DOHH2 (cell line): ENCODE measurements around the gene LYPD4.

Experiments
- H3F3A ChIP-seq: fragments of 200-600 bp; sonication (generic), shearing (Covaris generic); 2 replicates; pipeline ENCODE4 v1.6.0; 2016; ENCODE audit warnings: antibody characterized with exemption, mild to moderate bottlenecking; ENCODE audit not compliant: control insufficient read depth, insufficient read depth
- H3K27ac ChIP-seq: fragments of 200-600 bp; sonication (generic); 2 replicates; pipeline ENCODE4 v1.5.1; 2014; ENCODE audit warnings: low read depth, mild to moderate bottlenecking, low read length, moderate library complexity
- H3K27me3 ChIP-seq: fragments of 200-600 bp; sonication (generic); 2 replicates; pipeline ENCODE4 v1.6.1; 2014; ENCODE audit warnings: mild to moderate bottlenecking, low read length, mixed read lengths; ENCODE audit not compliant: control insufficient read depth
- H3K36me3 ChIP-seq: fragments of 200-600 bp; sonication (generic); 2 replicates; pipeline ENCODE4 v1.6.1; 2014; ENCODE audit warnings: mild to moderate bottlenecking, low read length, moderate library complexity, mixed read lengths; ENCODE audit not compliant: control insufficient read depth
- H3K4me1 ChIP-seq: fragments of 200-600 bp; sonication (generic); 2 replicates; pipeline ENCODE4 v1.6.1; 2014; ENCODE audit warnings: mild to moderate bottlenecking, low read length, mixed read lengths; ENCODE audit not compliant: control insufficient read depth
- H3K4me2 ChIP-seq: fragments of 200-600 bp; sonication (generic); 2 replicates; pipeline ENCODE4 v1.6.0; 2014; ENCODE audit warnings: mild to moderate bottlenecking, low read length, moderate library complexity
- H3K4me3 ChIP-seq: fragments of 200-600 bp; sonication (generic); 2 replicates; pipeline ENCODE4 v1.5.1; 2014; ENCODE audit warnings: mild to moderate bottlenecking, low read length, mixed read lengths
- H3K79me2 ChIP-seq: fragments of 200-600 bp; sonication (generic); 2 replicates; pipeline ENCODE4 v1.6.1; 2014; ENCODE audit warnings: mild to moderate bottlenecking, low read length, mixed read lengths; ENCODE audit not compliant: control insufficient read depth
- H3K9me2 ChIP-seq: fragments of 200-600 bp; sonication (generic); replicated peaks from 2 replicates; pipeline ENCODE4 v1.6.1; 2014; ENCODE audit warnings: mild to moderate bottlenecking, low read length, mixed read lengths; ENCODE audit not compliant: control insufficient read depth
- H3K9me3 ChIP-seq: fragments of 200-600 bp; sonication (generic); 2 replicates; pipeline ENCODE4 v1.6.1; 2014; ENCODE audit warnings: antibody characterized with exemption, low read length, mixed read lengths; ENCODE audit not compliant: control insufficient read depth, insufficient read depth
- H4K20me1 ChIP-seq: fragments of 200-600 bp; sonication (generic); 2 replicates; pipeline ENCODE4 v1.6.0; 2014; ENCODE audit warnings: low read depth, mild to moderate bottlenecking, antibody characterized with exemption, low read length, moderate library complexity; ENCODE audit not compliant: control insufficient read depth, insufficient read depth
- CTCF ChIP-seq: fragments of 200-600 bp; sonication (generic); IDR thresholded peaks from one replicate; pipeline ENCODE4 v1.5.1; 2014; ENCODE audit warnings: antibody characterized with exemption, mild to moderate bottlenecking, low read depth, low read length; ENCODE audit not compliant: poor library complexity, severe bottlenecking
- EZH2phosphoT487 ChIP-seq: fragments of 200-600 bp; sonication (generic); IDR thresholded peaks from 2 replicates; pipeline ENCODE4 v1.6.1; 2017; ENCODE audit warnings: borderline replicate concordance, mild to moderate bottlenecking, antibody characterized with exemption, low read length, moderate library complexity, mixed read lengths

Gene LYPD4

GRCh38 chr19:41868989-41869300 is 24.5 kb upstream of the LYPD4 start:
- Histone ChIP-seq H3K27ac (peak overlapping the region; percentile 99), H3K4me1 (peaks cover 98% of the 10 kb centered on the region), H3K9me2 (no peaks in the 10 kb centered on the region), H3K4me2 (peak overlapping the region; percentile 59), H3K4me3 (peak overlapping the region; percentile 29; the same call in 1 of the 2 replicates), H4K20me1 (peaks cover 14% of the 10 kb centered on the region; the same call in 1 of the 2 replicates), H3K9me3 (no peaks in the 10 kb centered on the region), H3K36me3 (peaks cover 89% of the 10 kb centered on the region), H3F3A (peaks cover 87% of the 10 kb centered on the region), H3K79me2 (peaks cover 50% of the 10 kb centered on the region), H3K27me3 (no peaks in the 10 kb centered on the region)
- TF ChIP-seq EZH2phosphoT487 (no peak), CTCF (no peak)

GRCh38 chr19:41868120-41868988 is 23.9 kb upstream of the LYPD4 start:
- H3F3A ChIP-seq, result peaks cover 91% of the 10 kb centered on the region
- peaks cover 94% of the 10 kb centered on the region for H3K36me3 ChIP-seq
- no peaks in the 10 kb centered on the region for H3K27me3 ChIP-seq
- peaks cover 55% of the 10 kb centered on the region for H3K79me2 ChIP-seq
- peak overlapping the region; percentile 29 for H3K4me3 ChIP-seq
- H3K27ac ChIP-seq, result peak overlapping the region; percentile 99
- H3K9me2 ChIP-seq, result no peaks in the 10 kb centered on the region
- H3K4me1 ChIP-seq, result peaks cover 98% of the 10 kb centered on the region
- peaks cover 16% of the 10 kb centered on the region; the same call in 1 of the 2 replicates for H4K20me1 ChIP-seq
- TF ChIP-seq CTCF (no peak), EZH2phosphoT487 (no peak)
- no peaks in the 10 kb centered on the region for H3K9me3 ChIP-seq
- H3K4me2 ChIP-seq, result peak overlapping the region; percentile 59

- Histone ChIP-seq H3K27me3 (no peaks in the 10 kb centered on the region), H3K9me3 (no peaks in the 10 kb centered on the region), H3F3A (peaks cover 90% of the 10 kb centered on the region), H3K9me2 (no peaks in the 10 kb centered on the region), H3K27ac (peak overlapping the region; percentile 99), H3K4me2 (peak overlapping the region; percentile 59), H3K79me2 (peaks cover 76% of the 10 kb centered on the region), H3K36me3 (peaks cover 96% of the 10 kb centered on the region), H4K20me1 (peaks cover 37% of the 10 kb centered on the region), H3K4me3 (peak overlapping the region; percentile 39), H3K4me1 (peaks cover 98% of the 10 kb centered on the region)
- no peak for TF ChIP-seq EZH2phosphoT487
- no peak for TF ChIP-seq CTCF
Measured at GRCh38 chr19:41866284-41866683, 21.8 kb upstream of the LYPD4 start.
